HepG2 (cell line): ENCODE measurements around the gene OR10AD1. TPM values are rescaled to one million over a fixed set of nuclear protein-coding genes. Genes with fewer than 3 reads are reported as not detected.
A peak's percentile ranks its signal among the peaks of the same experiment; 100 is the strongest.

Experiments used
- HNRNPUL1 ChIP-seq: fragments of 200-400 bp; formaldehyde crosslinking; IDR thresholded peaks from 2 replicates; pipeline ENCODE4 v1.6.1; 2017; ENCODE audit warnings: low read depth, mild to moderate bottlenecking, low read length, moderate library complexity
- HOXA7 ChIP-seq: sonication (generic); formaldehyde crosslinking; IDR thresholded peaks from 2 replicates; pipeline ENCODE4 v1.8.1; 2022; ENCODE audit warnings: mild to moderate bottlenecking, missing genetic modification reagents, moderate library complexity
- KDM3A ChIP-seq: IDR thresholded peaks from 2 replicates; pipeline ENCODE4 v1.6.1; 2018; ENCODE audit warnings: low read depth, missing compliant biosample characterization
- KDM5B ChIP-seq: sonication (generic); formaldehyde crosslinking; IDR thresholded peaks from 2 replicates; pipeline ENCODE4 v1.4.0; 2020; ENCODE audit warnings: missing genetic modification reagents, mild to moderate bottlenecking, borderline replicate concordance
- MIER2 ChIP-seq: IDR thresholded peaks from 2 replicates; pipeline ENCODE4 v1.6.1; 2016; ENCODE audit warnings: missing biosample characterization, missing genetic modification reagents
- MZF1 ChIP-seq: sonication (generic); formaldehyde crosslinking; IDR thresholded peaks from 2 replicates; pipeline ENCODE4 v1.8.1; 2023; ENCODE audit warnings: mild to moderate bottlenecking, missing genetic modification reagents, borderline replicate concordance
- NFE2L1 ChIP-seq: sonication (generic); formaldehyde crosslinking; IDR thresholded peaks from 2 replicates; pipeline ENCODE4 v1.4.0; 2020; ENCODE audit warnings: missing genetic modification reagents, mild to moderate bottlenecking, borderline replicate concordance
- PHF5A ChIP-seq: IDR thresholded peaks from one replicate; pipeline ENCODE4 v1.6.1; 2018; ENCODE audit warnings: low read depth, missing genetic modification reagents; ENCODE audit not compliant: unreplicated experiment
- POLR2AphosphoS5 ChIP-seq: IDR thresholded peaks from 2 replicates; pipeline ENCODE4 v1.6.1; 2012; ENCODE audit warnings: low read depth, low read length
- RXRA ChIP-seq: sonication (generic); formaldehyde crosslinking; IDR thresholded peaks from 2 replicates; pipeline ENCODE4 v1.5.1; 2020; ENCODE audit warnings: missing genetic modification reagents
- TBX3 ChIP-seq: fragments of 450-650 bp; IDR thresholded peaks from 2 replicates; pipeline ENCODE4 v1.6.1; 2017; ENCODE audit warnings: antibody characterized with exemption, mild to moderate bottlenecking, inconsistent platforms, borderline replicate concordance
- ZBTB42 ChIP-seq: sonication (generic); formaldehyde crosslinking; IDR thresholded peaks from 2 replicates; pipeline ENCODE4 v1.5.0; 2020; ENCODE audit warnings: mild to moderate bottlenecking, missing genetic modification reagents
- ZKSCAN1 ChIP-seq: fragments of 150-350 bp; IDR thresholded peaks from 2 replicates; pipeline ENCODE4 v1.6.1; 2014; ENCODE audit warnings: low read length
- ZNF383 ChIP-seq: sonication (generic); formaldehyde crosslinking; IDR thresholded peaks from 2 replicates; pipeline ENCODE4 v1.4.0; 2020; ENCODE audit warnings: missing genetic modification reagents, mild to moderate bottlenecking, borderline replicate concordance
- ZNF460 ChIP-seq: sonication (generic); formaldehyde crosslinking; IDR thresholded peaks from 2 replicates; pipeline ENCODE4 v1.5.1; 2020; ENCODE audit warnings: missing genetic modification reagents, mild to moderate bottlenecking, borderline replicate concordance
- ZNF629 ChIP-seq: sonication (generic); formaldehyde crosslinking; conservative IDR thresholded peaks from 2 replicates; pipeline ENCODE4 v1.5.0; 2020; ENCODE audit warnings: missing genetic modification reagents
- ZNF75D ChIP-seq: sonication (generic); formaldehyde crosslinking; IDR thresholded peaks from 2 replicates; pipeline ENCODE4 v1.8.1; 2023; ENCODE audit warnings: missing genetic modification reagents, mild to moderate bottlenecking, borderline replicate concordance
- ZNF879 ChIP-seq: sonication (generic); formaldehyde crosslinking; IDR thresholded peaks from 2 replicates; pipeline ENCODE4 v1.8.1; 2023; ENCODE audit warnings: missing genetic modification reagents
- polyA plus RNA-seq, 8 experiments: library from polyadenylated mRNA; depleted of rRNA in 3 of 8; stranded (reverse) in 7 of 8; unstranded in 1 of 8; fragments of >200 nt; fragmentation: Illumina TruSeq in 4 of 8; extraction: Trizol in 4 of 8; gene quantifications; 2 replicates each; pipeline versions ENCODE4 v1.2.1 to v1.2.3, GENCODE V29; 2011 to 2016; ENCODE audit warnings: low read depth in 4 of 8, missing spikeins in 1 of 8, mixed read lengths in 1 of 8; ENCODE audit not compliant: insufficient read depth in 1 of 8
- total RNA-seq, 5 experiments: library from RNA; depleted of rRNA; stranded (reverse); fragments of >200 nt; fragmentation: Illumina TruSeq; extraction: Trizol; gene quantifications; 2 replicates each; pipeline ENCODE4 v1.2.3, GENCODE V29; 2016; ENCODE audit warnings: low read depth in 1 of 5
- TF ChIP-seq, protein P1 (sequence below): sonication (generic); formaldehyde crosslinking; IDR thresholded peaks from 2 replicates; pipeline ENCODE4 v1.4.0; 2020; ENCODE audit warnings: missing genetic modification reagents
- TF ChIP-seq, protein P2 (sequence below): sonication (generic); formaldehyde crosslinking; IDR thresholded peaks from 2 replicates; pipeline ENCODE4 v1.8.0; 2022; ENCODE audit warnings: mild to moderate bottlenecking, missing genetic modification reagents
- TF ChIP-seq, protein P3 (sequence below): sonication (generic); formaldehyde crosslinking; IDR thresholded peaks from 2 replicates; pipeline ENCODE4 v1.4.0; 2020; ENCODE audit warnings: mild to moderate bottlenecking, missing genetic modification reagents
- TF ChIP-seq, protein P4 (sequence below): sonication (generic); formaldehyde crosslinking; IDR thresholded peaks from 2 replicates; pipeline ENCODE4 v1.4.0; 2020; ENCODE audit warnings: missing genetic modification reagents, mild to moderate bottlenecking, borderline replicate concordance
- TF ChIP-seq, protein P5 (sequence below): sonication (generic); formaldehyde crosslinking; IDR thresholded peaks from 2 replicates; pipeline ENCODE4 v1.4.0; 2020; ENCODE audit warnings: missing genetic modification reagents, borderline replicate concordance

The OR10AD1 gene
- total and polyA plus RNA-seq, 2 of the 13 experiments (the other 11 are each of a cell fraction or from before 2014, with no cell fraction given) = not detected

DNA sequence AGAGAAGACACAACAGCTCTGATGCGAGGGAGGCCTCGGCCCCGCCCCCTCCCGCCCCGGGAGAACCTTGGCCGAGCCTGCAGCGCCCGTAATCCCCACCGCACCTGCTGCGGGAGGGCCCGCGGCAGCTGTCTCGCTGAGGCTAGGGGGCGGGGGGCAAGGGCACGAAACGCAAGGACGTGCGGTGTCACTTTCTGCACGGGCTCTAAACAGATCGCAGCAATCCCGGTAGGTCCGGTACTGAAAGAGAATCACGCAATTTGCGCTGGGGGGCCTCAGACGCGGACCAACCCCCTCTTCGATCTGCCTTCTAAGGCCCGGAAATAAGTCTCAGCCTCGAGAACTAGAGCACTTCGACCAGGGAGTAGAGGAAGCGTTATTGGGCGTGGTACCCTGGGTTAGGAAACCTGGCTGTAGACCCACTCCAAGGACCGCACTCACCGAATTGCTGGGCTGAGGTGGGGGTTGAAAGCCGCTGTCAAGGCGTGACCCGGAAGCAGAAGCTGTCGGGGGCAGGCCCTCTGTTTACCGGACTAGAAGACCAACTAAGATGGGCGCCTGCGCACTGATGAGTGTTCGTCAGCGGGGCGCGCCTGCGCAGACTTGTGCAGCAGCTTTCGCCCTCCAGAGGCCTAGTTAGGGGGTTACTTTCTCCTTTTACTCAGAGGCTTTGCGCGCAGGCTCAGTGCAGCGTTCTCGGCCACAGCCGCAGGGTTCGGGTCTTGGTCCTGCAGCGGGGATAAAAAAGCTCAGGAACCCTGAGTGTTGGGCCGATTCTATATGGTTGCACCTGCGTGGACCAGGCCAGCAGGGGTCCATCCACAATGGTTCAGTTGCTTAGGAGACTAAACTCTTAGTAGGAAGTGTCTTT is 45.8 kb downstream of the OR10AD1 start, which contains the start of gene ASB8 (continued):
- no peak for TF ChIP-seq MIER2 (CRISPR knock-in tag)
- TF ChIP-seq ZNF629 (CRISPR knock-in tag) = no peak
- TF ChIP-seq POLR2AphosphoS5 = peak; percentile 70
- peak; percentile 70; the same call in 1 of the 2 replicates for TF ChIP-seq KDM5B (CRISPR knock-in tag)
- no peak for TF ChIP-seq MZF1 (CRISPR knock-in tag)
- no peak for TF ChIP-seq ZNF879
- TF ChIP-seq, protein P1, sequence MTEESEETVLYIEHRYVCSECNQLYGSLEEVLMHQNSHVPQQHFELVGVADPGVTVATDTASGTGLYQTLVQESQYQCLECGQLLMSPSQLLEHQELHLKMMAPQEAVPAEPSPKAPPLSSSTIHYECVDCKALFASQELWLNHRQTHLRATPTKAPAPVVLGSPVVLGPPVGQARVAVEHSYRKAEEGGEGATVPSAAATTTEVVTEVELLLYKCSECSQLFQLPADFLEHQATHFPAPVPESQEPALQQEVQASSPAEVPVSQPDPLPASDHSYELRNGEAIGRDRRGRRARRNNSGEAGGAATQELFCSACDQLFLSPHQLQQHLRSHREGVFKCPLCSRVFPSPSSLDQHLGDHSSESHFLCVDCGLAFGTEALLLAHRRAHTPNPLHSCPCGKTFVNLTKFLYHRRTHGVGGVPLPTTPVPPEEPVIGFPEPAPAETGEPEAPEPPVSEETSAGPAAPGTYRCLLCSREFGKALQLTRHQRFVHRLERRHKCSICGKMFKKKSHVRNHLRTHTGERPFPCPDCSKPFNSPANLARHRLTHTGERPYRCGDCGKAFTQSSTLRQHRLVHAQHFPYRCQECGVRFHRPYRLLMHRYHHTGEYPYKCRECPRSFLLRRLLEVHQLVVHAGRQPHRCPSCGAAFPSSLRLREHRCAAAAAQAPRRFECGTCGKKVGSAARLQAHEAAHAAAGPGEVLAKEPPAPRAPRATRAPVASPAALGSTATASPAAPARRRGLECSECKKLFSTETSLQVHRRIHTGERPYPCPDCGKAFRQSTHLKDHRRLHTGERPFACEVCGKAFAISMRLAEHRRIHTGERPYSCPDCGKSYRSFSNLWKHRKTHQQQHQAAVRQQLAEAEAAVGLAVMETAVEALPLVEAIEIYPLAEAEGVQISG = peak; percentile 79
- TF ChIP-seq HOXA7 (CRISPR knock-in tag) = no peak
- TF ChIP-seq, protein P2, sequence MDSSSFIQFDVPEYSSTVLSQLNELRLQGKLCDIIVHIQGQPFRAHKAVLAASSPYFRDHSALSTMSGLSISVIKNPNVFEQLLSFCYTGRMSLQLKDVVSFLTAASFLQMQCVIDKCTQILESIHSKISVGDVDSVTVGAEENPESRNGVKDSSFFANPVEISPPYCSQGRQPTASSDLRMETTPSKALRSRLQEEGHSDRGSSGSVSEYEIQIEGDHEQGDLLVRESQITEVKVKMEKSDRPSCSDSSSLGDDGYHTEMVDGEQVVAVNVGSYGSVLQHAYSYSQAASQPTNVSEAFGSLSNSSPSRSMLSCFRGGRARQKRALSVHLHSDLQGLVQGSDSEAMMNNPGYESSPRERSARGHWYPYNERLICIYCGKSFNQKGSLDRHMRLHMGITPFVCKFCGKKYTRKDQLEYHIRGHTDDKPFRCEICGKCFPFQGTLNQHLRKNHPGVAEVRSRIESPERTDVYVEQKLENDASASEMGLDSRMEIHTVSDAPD (CRISPR knock-in tag) = no peak
- TF ChIP-seq TBX3 = peak; percentile 24; the same call in 1 of the 2 replicates
- 0 out of 2 replicates have a peak, but pooled peaks have one; percentile 46 for TF ChIP-seq KDM3A (CRISPR knock-in tag)
- TF ChIP-seq, protein P3, sequence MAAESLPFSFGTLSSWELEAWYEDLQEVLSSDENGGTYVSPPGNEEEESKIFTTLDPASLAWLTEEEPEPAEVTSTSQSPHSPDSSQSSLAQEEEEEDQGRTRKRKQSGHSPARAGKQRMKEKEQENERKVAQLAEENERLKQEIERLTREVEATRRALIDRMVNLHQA (CRISPR knock-in tag) = no peak
- TF ChIP-seq ZNF75D (CRISPR knock-in tag) = no peak
- peak; percentile 45; the same call in 1 of the 2 replicates for TF ChIP-seq RXRA (CRISPR knock-in tag)
- no peak for TF ChIP-seq HNRNPUL1
- TF ChIP-seq ZKSCAN1 = no peak
- TF ChIP-seq, protein P4, sequence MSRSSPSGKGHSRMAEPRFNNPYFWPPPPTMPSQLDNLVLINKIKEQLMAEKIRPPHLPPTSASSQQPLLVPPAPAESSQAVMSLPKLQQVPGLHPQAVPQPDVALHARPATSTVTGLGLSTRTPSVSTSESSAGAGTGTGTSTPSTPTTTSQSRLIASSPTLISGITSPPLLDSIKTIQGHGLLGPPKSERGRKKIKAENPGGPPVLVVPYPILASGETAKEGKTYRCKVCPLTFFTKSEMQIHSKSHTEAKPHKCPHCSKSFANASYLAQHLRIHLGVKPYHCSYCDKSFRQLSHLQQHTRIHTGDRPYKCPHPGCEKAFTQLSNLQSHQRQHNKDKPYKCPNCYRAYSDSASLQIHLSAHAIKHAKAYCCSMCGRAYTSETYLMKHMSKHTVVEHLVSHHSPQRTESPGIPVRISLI (CRISPR knock-in tag) = peak; percentile 52; the same call in 1 of the 2 replicates
- TF ChIP-seq NFE2L1 (CRISPR knock-in tag) = no peak
- no peak for TF ChIP-seq PHF5A (CRISPR knock-in tag)
- TF ChIP-seq ZNF383 = no peak
- TF ChIP-seq ZBTB42 (CRISPR knock-in tag) = peak; percentile 18; the same call in 1 of the 2 replicates
- TF ChIP-seq ZNF460 (CRISPR knock-in tag) = no peak
- TF ChIP-seq, protein P5, sequence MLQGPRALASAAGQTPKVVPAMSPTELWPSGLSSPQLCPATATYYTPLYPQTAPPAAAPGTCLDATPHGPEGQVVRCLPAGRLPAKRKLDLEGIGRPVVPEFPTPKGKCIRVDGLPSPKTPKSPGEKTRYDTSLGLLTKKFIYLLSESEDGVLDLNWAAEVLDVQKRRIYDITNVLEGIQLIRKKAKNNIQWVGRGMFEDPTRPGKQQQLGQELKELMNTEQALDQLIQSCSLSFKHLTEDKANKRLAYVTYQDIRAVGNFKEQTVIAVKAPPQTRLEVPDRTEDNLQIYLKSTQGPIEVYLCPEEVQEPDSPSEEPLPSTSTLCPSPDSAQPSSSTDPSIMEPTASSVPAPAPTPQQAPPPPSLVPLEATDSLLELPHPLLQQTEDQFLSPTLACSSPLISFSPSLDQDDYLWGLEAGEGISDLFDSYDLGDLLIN (CRISPR knock-in tag) = no peak
